ENCODE measurements around the gene TMEM101. TPM values are rescaled to one million over a fixed set of nuclear protein-coding genes. Genes with fewer than 3 reads are reported as not detected.
A peak's percentile ranks its signal among the peaks of the same experiment; 100 is the strongest.

Gene TMEM101
- total and polyA plus RNA-seq, 2 of the 8 experiments (the other 6 are each of a cell fraction or from before 2014, with no cell fraction given) = 16.1 to 44.7 TPM

DNA sequence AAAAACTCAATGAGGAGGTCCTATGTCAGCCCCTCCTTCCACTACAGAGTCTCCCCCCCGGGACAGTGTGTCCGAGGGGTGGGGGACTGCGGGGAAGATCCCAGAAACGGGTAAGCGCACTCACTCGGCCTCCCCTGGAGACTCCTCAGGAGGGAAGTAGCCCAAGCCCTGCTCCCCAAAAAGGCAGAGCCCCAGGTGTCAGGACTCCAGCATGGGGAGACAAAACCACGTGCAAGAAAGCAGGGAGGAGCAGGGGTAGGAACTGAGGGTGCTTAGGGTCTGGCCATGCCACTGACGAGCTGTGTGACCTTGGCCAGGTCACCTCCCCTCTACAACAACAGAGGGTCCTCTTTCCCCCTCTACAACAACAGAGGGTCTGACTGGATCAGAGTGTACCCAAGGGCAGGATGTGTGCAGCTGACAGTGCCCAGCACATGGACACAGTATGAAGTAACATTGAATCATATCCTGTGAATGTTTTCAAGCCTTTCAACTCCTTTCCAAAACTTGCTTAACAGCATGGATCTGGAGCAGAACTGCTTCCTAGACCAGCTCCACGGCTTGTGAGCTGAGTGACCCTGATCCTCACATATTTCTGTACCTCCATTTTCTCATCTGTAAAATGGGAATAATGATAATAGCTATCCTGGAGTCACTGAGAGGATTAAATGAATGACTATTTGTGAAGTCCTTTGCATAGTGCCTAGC, 12.5 kb downstream of the TMEM101 start:
- H2BK5ac ChIP-seq (ENCODE audit: low read depth, low read length) = no peak overlapping the region
- H2BK15ac ChIP-seq (ENCODE audit: low read length) = peak overlapping the region; percentile 73; the same call in 1 of the 2 replicates
- no peaks in the 10 kb centered on the region for H3K36me3 ChIP-seq (ENCODE audit: control insufficient read depth in 2 of 4, insufficient read depth in 4 of 4, low read length in 3 of 4)
- H3K4me3 ChIP-seq (ENCODE audit: extremely low read depth in 1 of 4, insufficient read depth in 2 of 4, low read depth in 3 of 4, low read length in 4 of 4) = no peak overlapping the region
- no peak overlapping the region for H3K14ac ChIP-seq (ENCODE audit: insufficient read length)
- no peaks in the 10 kb centered on the region for H3K79me1 ChIP-seq (ENCODE audit: low read depth, low read length)
- H2AFZ ChIP-seq (ENCODE audit: low read length) = no peak overlapping the region
- CTCF ChIA-PET (ENCODE audit: partially characterized antibody) = interaction anchor here (0.6 to 22.7 kb wide), 9 partner anchors 9 to 124 kb away, joined by 3 to 416 read pairs (median 4); partner anchors contain the start of gene PPY
- no peak overlapping the region for H4K5ac ChIP-seq (ENCODE audit: insufficient read length, low read depth, low read length)
- no peak overlapping the region for H4K8ac ChIP-seq (ENCODE audit: extremely low read depth, insufficient read depth, low read length)
- H3K56ac ChIP-seq (replicated peaks; ENCODE audit: insufficient read length, low read depth, low read length) = no peak overlapping the region
- H2BK120ac ChIP-seq (replicated peaks; ENCODE audit: low read depth, low read length) = no peak overlapping the region
- no peak overlapping the region for H3K4me2 ChIP-seq (ENCODE audit: insufficient read depth in 1 of 2, low read depth in 2 of 2, low read length in 2 of 2)
- no peak for TF ChIP-seq SIN3A (conservative IDR thresholded peaks at IDR 0.05 in 1 of 2, IDR thresholded peaks at IDR 0.05 in 1 of 2; ENCODE audit: low read depth in 1 of 2, low read length in 2 of 2)
- no peak for TF ChIP-seq KDM4A (IDR thresholded peaks at IDR 0.05; ENCODE audit: low read depth, low read length, severe bottlenecking)
- no peak for TF ChIP-seq SRF (IDR thresholded peaks at IDR 0.05; ENCODE audit: low read depth, low read length)
- TF ChIP-seq YY1 (IDR thresholded peaks at IDR 0.05; ENCODE audit: low read depth, low read length) = no peak
- no peak for TF ChIP-seq ATF2 (IDR thresholded peaks at IDR 0.05; ENCODE audit: low read length)
- H3K4ac ChIP-seq (replicated peaks; ENCODE audit: insufficient read length, low read depth, low read length) = peak overlapping the region; percentile 54
- H2BK12ac ChIP-seq (ENCODE audit: low read depth, low read length) = 0 out of 2 replicates have a peak overlapping the region, but pooled peaks have one; percentile 33
- no peak overlapping the region; the same call in 1 of the 2 replicates for H2AK5ac ChIP-seq (ENCODE audit: low read depth, low read length)
- WGBS, 2 experiments (ENCODE audit: extremely low coverage in 1 of 2, insufficient coverage in 1 of 2, insufficient read length in 1 of 2, insufficient replicate concordance in 2 of 2, low coverage in 1 of 2, low lambda C conversion rate in 2 of 2, missing lambda C conversion rate in 1 of 2) = 72% methylated on average over 8 of the region's 9 CpGs; no CpG with 5 or more reads in 1 of the 2 experiments
- H2BK20ac ChIP-seq (ENCODE audit: low read length) = no peak overlapping the region
- no peaks in the 10 kb centered on the region for H3K79me2 ChIP-seq (ENCODE audit: control insufficient read depth in 1 of 2, insufficient read depth in 2 of 2, low read length in 2 of 2)
- H3K27me3 ChIP-seq (replicated peaks in 1 of 4; ENCODE audit: control insufficient read depth in 3 of 4, extremely low read depth in 1 of 4, insufficient read depth in 3 of 4, low read length in 3 of 4) = peaks cover 0 to 21% (median 18%) of the 10 kb centered on the region in 4 experiments; a peak in 6 of 7 replicates
- H4K91ac ChIP-seq (replicated peaks; ENCODE audit: insufficient read length, low read length) = no peak overlapping the region
- peaks cover 24% of the 10 kb centered on the region for H3K23me2 ChIP-seq (ENCODE audit: low read depth, low read length)
- no peak for FAIRE-seq
- POLR2A ChIA-PET (ENCODE audit: partially characterized antibody) = interaction anchor here (2.1 kb wide), 1 partner anchor 64 kb away, joined by 8 read pairs; the partner anchor contains the start of gene LSM12
- H3K9ac ChIP-seq (replicated peaks in 1 of 4; ENCODE audit: extremely low read depth in 1 of 4, low read depth in 3 of 4, low read length in 3 of 4) = no peak overlapping the region
- peaks cover 0 to 6% of the 10 kb centered on the region in 2 experiments for H4K20me1 ChIP-seq (replicated peaks in 1 of 2; ENCODE audit: control insufficient read depth in 1 of 2, insufficient read depth in 2 of 2, low read length in 2 of 2)
- DNase-seq (ENCODE audit: low read depth in 1 of 2, low spot score in 2 of 2) = no peak
- no peak overlapping the region for H3K27ac ChIP-seq (ENCODE audit: low read depth, low read length)
- peaks cover 0 to 8% (median 5%) of the 10 kb centered on the region in 4 experiments; a peak in 5 of 7 replicates for H3K4me1 ChIP-seq (replicated peaks in 1 of 4; ENCODE audit: control insufficient read depth in 3 of 4, insufficient read depth in 4 of 4, low read length in 3 of 4)
- 0 out of 2 replicates have a peak overlapping the region, but pooled peaks have one; percentile 6 for H3K18ac ChIP-seq (ENCODE audit: extremely low read depth, low read length)
- H3K9me3 ChIP-seq (ENCODE audit: insufficient read depth in 2 of 2, low read depth in 1 of 2, low read length in 1 of 2) = no peaks in the 10 kb centered on the region
- no peak overlapping the region for H3K23ac ChIP-seq (ENCODE audit: insufficient read length)

All from H1 (cell line).